Fibroblast of villous mesenchyme (primary cell): ENCODE data around the gene MCC. TPM values are rescaled to one million over a fixed set of nuclear protein-coding genes. Genes with fewer than 3 reads are reported as not detected.

Experiments
- DNase-seq: peaks from one replicate; pipeline ENCODE4 v3.0.0-alpha.2; 2010; ENCODE audit warnings: low read depth
- H3K4me3 ChIP-seq: 2 replicates; pipeline ENCODE4 v1.5.1; 2011; ENCODE audit warnings: low read depth, mild to moderate bottlenecking, low read length
- CTCF ChIP-seq: IDR thresholded peaks from 2 replicates; pipeline ENCODE4 v1.5.1; 2012; ENCODE audit warnings: low read depth, mild to moderate bottlenecking, low read length; ENCODE audit not compliant: insufficient read depth
- total RNA-seq: library from RNA; depleted of rRNA; stranded (reverse); fragments of >200 nt; gene quantifications from 2 replicates; pipeline ENCODE4 v1.2.3, GENCODE V29; 2012

The MCC gene
- total RNA-seq, 1 donor: 37.6 TPM

- no peak for TF ChIP-seq CTCF
- peak overlapping the region; percentile 11 for H3K4me3 ChIP-seq
- DNase-seq: peak; percentile 73
Observed at GRCh38 chr5:113202746-113203716, 285.2 kb downstream of the MCC start.

GRCh38 chr5:113202287-113202686 lies 286.0 kb downstream of the MCC start:
- no peak for DNase-seq
- no peak for TF ChIP-seq CTCF
- H3K4me3 ChIP-seq: no peak overlapping the region

GRCh38 chr5:113201715-113202114 lies 286.5 kb downstream of the MCC start:
- no peak overlapping the region for H3K4me3 ChIP-seq
- no peak for DNase-seq
- TF ChIP-seq CTCF: no peak

- DNase-seq: peak; percentile 63
- H3K4me3 ChIP-seq: no peak overlapping the region
- TF ChIP-seq CTCF: no peak
Observed at GRCh38 chr5:113199122-113199905, 288.9 kb downstream of the MCC start.

GRCh38 chr5:113197456-113198200 lies 290.6 kb downstream of the MCC start:
- no peak for DNase-seq
- no peak overlapping the region for H3K4me3 ChIP-seq
- no peak for TF ChIP-seq CTCF

GRCh38 chr5:113195771-113196170 lies 292.5 kb downstream of the MCC start:
- no peak for TF ChIP-seq CTCF
- H3K4me3 ChIP-seq: no peak overlapping the region
- no peak for DNase-seq
